Uterus (tissue), 2 donors: Measurements from ENCODE around the gene HINT2.

Experiments used
- POLR2A ChIP-seq, 2 donors: fragments of 450-650 bp; IDR thresholded peaks; one replicate each; pipeline ENCODE4 v1.6.1; 2016; ENCODE audit warnings: antibody characterized with exemption in 2 of 2, mild to moderate bottlenecking in 1 of 2, moderate library complexity in 1 of 2
- TF ChIP-seq, protein P1 (sequence below), 4 experiments: fragments of 200-600 bp in 2 of 4; fragments of 450-650 bp in 2 of 4; sonication (generic) in 2 of 4; IDR thresholded peaks; one replicate each; pipeline ENCODE4 v1.5.1; 2016 to 2019; ENCODE audit warnings: antibody characterized with exemption in 4 of 4, mild to moderate bottlenecking in 2 of 4, moderate library complexity in 1 of 4

DNA sequence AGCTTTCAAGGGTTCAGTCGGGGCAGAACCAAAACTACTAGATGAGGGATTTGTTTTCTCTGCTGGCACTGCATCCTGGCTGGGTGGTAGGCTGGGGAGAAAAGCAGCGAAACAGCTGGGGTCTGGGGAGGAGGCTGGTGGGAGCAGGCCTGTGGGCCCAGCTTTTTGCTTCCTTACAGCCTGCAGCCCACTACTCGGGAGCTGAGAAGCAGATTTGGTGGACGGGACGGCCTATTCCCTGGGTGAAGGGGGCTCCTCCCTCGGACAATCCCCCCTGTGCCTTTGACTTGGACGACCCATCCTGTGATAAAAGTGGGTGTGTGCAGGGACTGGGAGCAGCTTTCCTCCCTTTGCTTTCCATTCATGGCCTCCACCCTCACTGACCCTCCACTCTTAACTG is 14.3 kb downstream of the HINT2 start:
- TF ChIP-seq, protein P1, sequence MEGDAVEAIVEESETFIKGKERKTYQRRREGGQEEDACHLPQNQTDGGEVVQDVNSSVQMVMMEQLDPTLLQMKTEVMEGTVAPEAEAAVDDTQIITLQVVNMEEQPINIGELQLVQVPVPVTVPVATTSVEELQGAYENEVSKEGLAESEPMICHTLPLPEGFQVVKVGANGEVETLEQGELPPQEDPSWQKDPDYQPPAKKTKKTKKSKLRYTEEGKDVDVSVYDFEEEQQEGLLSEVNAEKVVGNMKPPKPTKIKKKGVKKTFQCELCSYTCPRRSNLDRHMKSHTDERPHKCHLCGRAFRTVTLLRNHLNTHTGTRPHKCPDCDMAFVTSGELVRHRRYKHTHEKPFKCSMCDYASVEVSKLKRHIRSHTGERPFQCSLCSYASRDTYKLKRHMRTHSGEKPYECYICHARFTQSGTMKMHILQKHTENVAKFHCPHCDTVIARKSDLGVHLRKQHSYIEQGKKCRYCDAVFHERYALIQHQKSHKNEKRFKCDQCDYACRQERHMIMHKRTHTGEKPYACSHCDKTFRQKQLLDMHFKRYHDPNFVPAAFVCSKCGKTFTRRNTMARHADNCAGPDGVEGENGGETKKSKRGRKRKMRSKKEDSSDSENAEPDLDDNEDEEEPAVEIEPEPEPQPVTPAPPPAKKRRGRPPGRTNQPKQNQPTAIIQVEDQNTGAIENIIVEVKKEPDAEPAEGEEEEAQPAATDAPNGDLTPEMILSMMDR (IDR thresholded peaks at IDR 0.05): no peak
- TF ChIP-seq POLR2A (IDR thresholded peaks at IDR 0.05): no peak
